ENCODE measurements around the gene CACNA1C.

Gene CACNA1C

DNA sequence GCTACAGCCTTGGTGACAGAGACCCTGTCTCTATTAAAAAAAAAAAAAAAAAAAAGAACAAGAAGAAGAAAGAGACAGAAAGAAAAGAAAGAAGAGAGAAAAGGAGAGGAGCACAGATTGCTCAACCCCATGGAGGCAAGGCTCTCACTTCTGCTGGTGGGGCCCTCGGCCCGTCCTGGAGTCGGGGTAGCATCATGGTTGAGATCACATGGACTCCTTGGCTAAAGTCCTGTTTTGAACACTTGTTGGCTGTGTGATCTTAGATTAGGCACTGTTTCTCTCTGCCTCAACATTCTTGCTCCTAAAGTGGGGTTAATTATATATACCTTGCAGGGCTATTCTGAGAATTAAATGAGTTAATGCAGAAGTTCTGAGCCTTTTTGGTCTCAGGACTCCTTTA, 207.7 kb downstream of the CACNA1C start:
- DNase-seq = no peak

DNA sequence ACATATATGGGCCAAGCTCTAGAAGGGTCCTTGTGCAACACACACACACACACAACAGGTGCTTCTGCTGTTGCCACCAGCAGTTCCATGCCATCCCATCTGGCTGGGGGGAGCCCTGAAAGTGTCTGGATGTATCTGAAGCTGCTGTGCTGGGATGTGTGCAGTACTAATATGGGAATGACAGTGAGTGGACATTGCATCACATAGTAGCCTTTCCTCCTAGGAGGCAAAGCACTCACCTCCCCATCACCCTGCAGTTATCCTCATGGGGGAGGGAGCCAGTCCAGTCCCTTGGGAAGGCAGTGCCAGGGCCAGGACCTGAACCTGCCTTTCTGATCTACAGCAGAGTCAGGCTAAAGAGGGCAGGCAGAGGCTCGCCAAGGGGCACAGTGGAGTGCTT, 208.9 kb downstream of the CACNA1C start:
- no peak for DNase-seq

GRCh38 chr12:2262449-2262848, 209.7 kb downstream of the CACNA1C start:
- DNase-seq = no peak

DNA sequence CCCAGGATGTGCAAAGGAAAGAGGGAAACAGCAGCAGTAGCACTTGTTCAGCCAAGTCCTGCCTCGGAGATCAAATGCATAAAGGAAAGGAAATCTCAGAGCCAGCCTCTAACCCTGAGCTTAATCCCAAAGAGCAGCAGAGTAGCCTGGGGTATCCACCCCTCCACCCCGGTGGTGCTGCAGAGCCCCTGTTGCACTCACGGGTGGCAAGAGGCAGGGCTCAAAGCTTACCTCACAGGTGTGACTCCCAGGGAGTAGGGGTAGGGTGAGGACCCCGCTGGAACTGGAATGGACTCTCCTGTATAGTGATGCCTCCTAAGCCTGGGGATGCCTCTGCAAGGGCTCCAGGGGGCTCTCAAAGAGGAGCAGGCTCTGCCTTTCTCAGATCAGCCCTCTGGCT, 211.1 kb downstream of the CACNA1C start:
- DNase-seq = no peak

DNA sequence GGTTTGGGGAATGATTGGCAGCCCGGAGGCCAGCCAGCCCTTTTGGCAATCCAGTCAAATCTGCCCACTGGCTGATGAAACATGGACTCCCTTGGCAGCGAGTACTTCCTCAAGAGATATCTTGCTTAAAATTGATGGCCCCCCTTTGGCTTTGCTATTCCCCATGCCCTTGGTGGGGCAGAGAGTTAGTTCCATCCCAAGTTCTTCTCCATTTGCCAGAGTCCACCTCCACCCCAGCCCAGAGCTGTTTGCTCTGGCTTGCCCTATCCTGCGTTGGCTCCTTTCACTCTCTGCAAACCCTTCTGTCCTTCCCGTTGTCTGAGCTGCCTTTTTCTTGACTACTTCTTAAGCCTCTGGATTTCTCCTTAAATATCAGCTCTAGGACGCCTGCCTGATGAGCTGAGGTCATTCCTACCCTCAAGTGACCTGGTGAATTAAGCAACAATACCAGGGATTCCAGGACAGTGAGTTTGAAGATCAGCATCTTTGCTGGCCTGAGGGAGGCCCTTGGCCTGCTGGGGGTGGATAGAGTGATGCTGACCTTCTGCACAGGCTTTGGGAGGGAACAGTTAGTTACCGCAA, 212.0 kb downstream of the CACNA1C start:
- DNase-seq = no peak

GRCh38 chr12:2265461-2266167, 212.8 kb downstream of the CACNA1C start:
- DNase-seq = no peak

DNA sequence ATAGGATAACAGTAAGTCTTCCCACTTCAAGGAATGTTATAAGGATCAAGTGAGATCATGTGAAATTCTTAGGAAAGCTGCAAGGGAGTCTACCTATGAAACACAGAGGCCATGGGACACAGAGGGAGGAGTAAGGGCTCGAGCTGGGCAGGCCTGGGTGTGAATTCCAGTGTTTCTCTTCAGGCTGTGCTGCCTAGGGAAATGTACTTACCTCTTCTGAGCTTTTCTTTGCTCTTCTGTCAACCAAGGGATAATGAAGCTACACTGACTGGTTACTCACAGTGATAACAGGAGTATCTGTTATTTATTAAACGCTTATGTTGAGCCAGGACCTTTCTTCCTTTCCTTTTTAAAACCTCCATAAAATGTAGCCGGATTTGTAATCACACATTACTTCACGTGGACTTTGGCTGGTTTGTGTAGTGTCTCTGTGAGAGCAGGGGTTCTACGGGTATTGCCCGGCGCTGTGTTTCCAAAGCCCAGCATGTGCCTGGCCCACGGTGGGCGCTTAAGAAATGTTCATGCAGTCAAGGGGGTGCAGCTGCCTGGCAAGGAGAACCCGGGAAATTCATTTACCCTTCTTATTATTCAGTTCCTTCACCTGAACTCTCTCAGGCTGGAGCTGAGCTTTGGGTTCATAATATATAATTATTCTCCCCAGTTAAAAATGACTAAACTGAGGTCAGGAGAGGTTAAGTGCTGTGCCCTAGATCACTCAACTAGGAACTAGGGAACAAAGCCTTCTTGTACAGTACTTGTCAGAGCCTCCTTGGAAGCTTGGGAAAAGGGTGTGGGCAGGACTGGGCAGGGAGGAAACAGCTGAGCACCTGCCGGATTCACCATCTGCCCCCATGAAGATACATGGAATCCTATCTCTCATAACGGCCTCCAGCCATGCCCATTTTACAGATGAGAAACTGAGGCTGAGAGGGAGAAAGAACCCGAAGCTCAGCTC, 214.2 kb downstream of the CACNA1C start:
- DNase-seq = no peak

GRCh38 chr12:2267703-2268470, 215.1 kb downstream of the CACNA1C start:
- DNase-seq = no peak

DNA sequence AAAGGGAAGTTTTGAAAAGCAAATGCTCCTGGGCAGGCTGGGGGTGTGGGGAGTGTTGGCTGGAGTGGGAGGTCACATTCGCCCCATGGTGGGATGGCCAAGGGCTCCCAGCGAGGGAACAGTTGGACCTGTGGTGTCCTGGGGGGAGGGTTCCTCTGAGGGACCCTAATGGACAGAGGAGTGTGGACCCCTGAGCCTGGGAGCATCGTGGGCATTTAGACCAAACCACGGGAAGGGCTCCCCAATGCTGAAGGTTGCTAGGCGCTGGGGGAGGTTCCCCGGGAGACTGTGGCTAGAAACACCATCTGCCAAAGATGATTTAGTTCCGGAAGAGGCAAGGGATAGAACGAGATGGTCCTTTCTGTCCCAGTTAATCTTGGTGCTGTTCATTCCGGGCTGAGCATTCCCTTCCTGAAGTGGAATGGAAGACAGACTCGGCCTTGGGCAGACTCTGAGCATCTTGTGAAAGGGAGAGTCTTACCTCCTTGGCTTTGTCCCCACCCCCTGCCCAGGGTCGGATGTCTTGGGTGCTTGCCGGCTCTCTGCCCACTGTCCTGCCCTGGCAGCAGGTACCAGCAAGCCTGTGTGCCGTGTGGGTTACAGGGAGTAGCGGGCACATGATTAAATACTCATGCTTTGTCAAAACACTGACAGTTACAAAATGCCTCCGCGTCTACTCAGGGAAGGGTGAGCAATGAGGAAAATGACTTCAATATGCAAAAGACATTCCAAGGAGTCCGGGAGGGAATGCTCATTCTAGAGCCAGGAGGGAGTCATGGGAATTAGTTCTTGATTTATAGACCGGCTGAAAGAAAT, 215.9 kb downstream of the CACNA1C start:
- DNase-seq = no peak

- no peak for DNase-seq
Observed at GRCh38 chr12:2270846-2271245, 218.1 kb downstream of the CACNA1C start.

- DNase-seq = no peak
Observed at GRCh38 chr12:2271961-2272360, 219.2 kb downstream of the CACNA1C start.

GRCh38 chr12:2273288-2273687, 220.5 kb downstream of the CACNA1C start:
- DNase-seq = no peak

DNA sequence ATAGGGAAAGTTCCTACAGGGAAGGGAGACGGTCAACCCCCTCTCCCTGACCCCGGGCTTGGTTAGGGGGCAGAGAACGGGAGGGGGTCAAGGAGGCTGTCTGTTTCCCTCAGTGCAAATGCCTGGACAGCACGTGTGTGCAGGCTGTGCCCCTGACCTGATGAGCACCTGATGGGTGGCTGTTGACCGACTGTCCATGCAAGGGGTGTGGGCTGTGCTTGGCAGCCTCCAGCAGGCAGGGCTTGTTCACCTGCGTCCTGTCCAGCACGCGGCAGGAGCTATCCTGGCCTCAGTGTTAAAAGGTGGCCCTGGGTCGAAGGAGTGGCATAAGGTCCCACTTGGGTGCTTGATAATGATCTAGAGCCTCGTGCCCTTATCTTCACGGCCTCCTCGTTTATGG, 221.0 kb downstream of the CACNA1C start:
- no peak for DNase-seq

GRCh38 chr12:2274733-2275132, 221.9 kb downstream of the CACNA1C start:
- no peak for DNase-seq

- DNase-seq = no peak
Observed at GRCh38 chr12:2276288-2277033, 223.7 kb downstream of the CACNA1C start.

- no peak for DNase-seq
Observed at GRCh38 chr12:2277492-2278155, 224.8 kb downstream of the CACNA1C start.

GRCh38 chr12:2281446-2281845, 228.7 kb downstream of the CACNA1C start:
- DNase-seq = no peak

DNA sequence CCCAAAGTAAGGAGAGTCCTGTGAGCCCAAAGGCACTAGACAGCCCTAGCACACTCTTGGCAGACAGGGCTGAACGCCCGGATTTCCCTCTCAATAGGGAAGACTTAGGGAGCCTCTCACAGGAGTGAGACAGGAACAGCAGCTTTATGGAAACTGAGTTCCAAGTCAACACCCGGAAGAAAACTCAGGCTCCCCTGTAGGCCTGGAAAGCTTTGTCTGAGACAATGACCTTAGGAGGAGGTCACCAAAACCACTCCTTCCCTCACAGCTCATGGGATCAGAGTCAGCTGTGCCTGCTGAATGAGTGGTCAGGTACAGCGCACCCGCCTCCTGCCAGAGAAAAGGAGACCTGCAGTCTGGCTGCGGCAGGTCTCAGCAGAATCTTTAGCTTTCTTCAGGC, 229.5 kb downstream of the CACNA1C start:
- DNase-seq = no peak

DNA sequence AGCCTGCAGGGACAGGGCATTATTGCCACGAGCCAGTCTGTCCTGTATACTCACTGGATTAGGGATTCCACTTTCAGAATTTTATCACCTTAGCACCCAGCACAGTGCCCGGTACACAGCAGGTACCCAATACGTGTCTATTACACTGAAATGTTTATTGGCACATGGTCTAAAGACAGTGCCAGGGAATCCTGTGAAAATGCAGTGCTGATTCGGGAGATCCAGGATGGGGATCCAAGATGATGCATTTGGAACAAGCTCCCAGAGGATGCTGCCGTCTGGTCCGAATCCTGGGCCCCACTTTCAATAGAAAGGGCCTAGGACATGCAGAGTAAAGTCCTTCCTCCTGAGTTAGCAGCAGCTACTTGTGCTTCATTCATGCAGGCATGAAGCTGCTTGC, 230.7 kb downstream of the CACNA1C start:
- no peak for DNase-seq

DNA sequence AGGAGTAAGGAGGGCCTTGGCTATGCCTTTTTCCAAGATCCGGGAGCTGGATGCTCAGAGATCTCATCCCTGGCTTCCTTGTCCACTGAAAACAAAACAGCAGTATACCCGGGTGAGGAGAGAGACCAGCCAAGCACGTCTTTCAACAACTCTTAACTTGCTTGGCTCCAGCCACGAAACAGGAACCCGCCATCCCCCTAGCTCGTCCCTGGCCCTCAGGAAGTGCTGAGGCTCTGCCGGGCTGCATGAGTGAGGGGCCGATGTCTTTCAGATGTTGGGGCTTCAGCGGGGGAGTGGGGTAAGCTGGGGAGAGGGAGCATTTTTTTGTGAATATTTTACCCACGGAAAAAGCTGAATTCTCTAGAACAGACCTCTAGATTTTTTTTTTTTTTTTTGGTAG, 231.1 kb downstream of the CACNA1C start:
- DNase-seq = no peak

GRCh38 chr12:2284321-2284813, 231.6 kb downstream of the CACNA1C start:
- no peak for DNase-seq

Measured in DMS153 (cell line).